Sigmoid colon (tissue), 7 donors: ENCODE measurements around the gene EXOSC2. TPM values are rescaled to one million over a fixed set of nuclear protein-coding genes. Genes with fewer than 3 reads are reported as not detected.

Experiments
- DNase-seq: peaks from one replicate; pipeline ENCODE4 v3.0.0-alpha.2; 2019
- H3K27ac ChIP-seq, 4 donors: fragments of 200-600 bp; sonication (generic); one replicate each; pipeline ENCODE4 v1.5.1; 2016 to 2019; ENCODE audit warnings: mild to moderate bottlenecking in 1 of 4
- H3K27me3 ChIP-seq, 3 donors: fragments of 200-600 bp; sonication (generic); one replicate each; pipeline ENCODE4 v1.5.1; 2019; ENCODE audit warnings: mild to moderate bottlenecking in 1 of 3
- H3K36me3 ChIP-seq, 4 donors: fragments of 200-600 bp; sonication (generic); one replicate each; pipeline ENCODE4 v1.5.1; 2016 to 2019
- H3K4me1 ChIP-seq, 4 donors: fragments of 200-600 bp; sonication (generic); one replicate each; pipeline ENCODE4 v1.5.1; 2017 to 2019
- H3K4me3 ChIP-seq, 4 donors: fragments of 200-600 bp; sonication (generic); one replicate each; pipeline ENCODE4 v1.5.1; 2017 to 2019; ENCODE audit warnings: mild to moderate bottlenecking in 2 of 4, moderate library complexity in 1 of 4
- H3K9me3 ChIP-seq, 4 donors: fragments of 200-600 bp in 3 of 4; sonication (generic) in 3 of 4; one replicate each; pipeline versions ENCODE4 v1.5.1 to v1.6.1; 2013 to 2019
- EP300 ChIP-seq, 4 donors: sonication (generic); formaldehyde crosslinking; IDR thresholded peaks; one replicate each; pipeline ENCODE4 v1.6.1; 2017; ENCODE audit warnings: antibody characterized with exemption in 4 of 4
- POLR2A ChIP-seq, 2 donors: fragments of 450-650 bp; IDR thresholded peaks; one replicate each; pipeline ENCODE4 v1.6.1; 2016; ENCODE audit warnings: antibody characterized with exemption in 2 of 2, mild to moderate bottlenecking in 2 of 2, moderate library complexity in 2 of 2
- POLR2AphosphoS5 ChIP-seq, 4 donors: sonication (generic); formaldehyde crosslinking; IDR thresholded peaks; one replicate each; pipeline ENCODE4 v1.6.1; 2017; ENCODE audit warnings: antibody characterized with exemption in 4 of 4
- WGBS, 2 donors: extraction: QIAGEN DNeasy Blood & Tissue Kit; methylation state at CpG; one replicate each; pipeline ENCODE4 v1.1.7; 2013; 5-methylcytosine and 5-hydroxymethylcytosine counted together
- intact Hi-C: fragments of 100-400 bp; cut with DNase I; formaldehyde crosslinking; loops from one replicate; pipeline ENCODE4 v1.15.1; 2023
- polyA plus RNA-seq, 3 donors: library from polyadenylated mRNA; stranded (reverse); fragments of 200-250 nt; gene quantifications; one replicate each; pipeline ENCODE4 v1.2.3, GENCODE V29; 2013
- total RNA-seq, 4 donors: library from RNA; depleted of rRNA; stranded (reverse); fragments of >200 nt; gene quantifications; one replicate each; pipeline ENCODE4 v1.1.0, GENCODE V29; 2016
- TF ChIP-seq, protein P1 (sequence below), 4 experiments: fragments of 450-650 bp in 3 of 4; fragments of 200-600 bp in 1 of 4; IDR thresholded peaks; one replicate each; pipeline ENCODE4 v1.5.1; 2016 to 2019; ENCODE audit warnings: antibody characterized with exemption in 4 of 4, mild to moderate bottlenecking in 3 of 4, moderate library complexity in 2 of 4
- donor health status: healthy with polysubstance abuse.
- donor health status: Bipolar disorder and iron deficiency.
- donor health status: healthy.

EXOSC2 gene
- total and polyA plus RNA-seq, 7 donors: 6.6 to 24.1 (median 12.5) TPM

DNA sequence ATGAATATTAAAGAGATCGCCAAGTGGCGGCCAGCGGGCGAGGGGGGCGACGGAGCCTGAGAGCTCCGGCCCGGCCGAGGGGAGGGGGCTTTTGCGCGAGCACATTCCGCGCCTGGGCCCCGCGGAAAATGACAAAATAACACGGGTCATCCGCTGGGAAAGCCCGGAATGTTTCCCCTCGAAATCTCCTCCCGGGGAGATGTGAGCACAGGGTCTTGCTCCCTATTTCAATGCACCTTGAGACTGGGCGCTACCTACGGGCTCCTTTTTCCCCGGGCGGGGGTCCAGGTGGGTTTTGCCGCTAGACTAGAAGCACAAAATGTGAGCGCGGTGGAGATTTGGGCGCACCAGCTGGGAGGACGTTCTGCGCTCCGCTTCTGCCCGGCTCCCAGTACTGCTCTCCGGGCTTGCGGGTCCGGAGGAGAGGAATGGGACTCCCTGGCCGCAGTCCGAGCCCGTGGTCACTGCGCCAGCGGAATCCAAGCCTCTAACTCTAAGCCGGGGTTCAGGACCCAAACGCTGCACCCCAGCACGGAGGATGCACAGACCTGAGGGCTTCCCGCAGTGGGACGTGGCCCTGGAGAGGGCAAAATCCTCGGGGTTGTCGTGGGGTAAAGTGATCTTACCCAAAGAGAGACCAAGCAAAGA is 32.0 kb upstream of the EXOSC2 start:
- intact Hi-C loops: no loop called here

DNA sequence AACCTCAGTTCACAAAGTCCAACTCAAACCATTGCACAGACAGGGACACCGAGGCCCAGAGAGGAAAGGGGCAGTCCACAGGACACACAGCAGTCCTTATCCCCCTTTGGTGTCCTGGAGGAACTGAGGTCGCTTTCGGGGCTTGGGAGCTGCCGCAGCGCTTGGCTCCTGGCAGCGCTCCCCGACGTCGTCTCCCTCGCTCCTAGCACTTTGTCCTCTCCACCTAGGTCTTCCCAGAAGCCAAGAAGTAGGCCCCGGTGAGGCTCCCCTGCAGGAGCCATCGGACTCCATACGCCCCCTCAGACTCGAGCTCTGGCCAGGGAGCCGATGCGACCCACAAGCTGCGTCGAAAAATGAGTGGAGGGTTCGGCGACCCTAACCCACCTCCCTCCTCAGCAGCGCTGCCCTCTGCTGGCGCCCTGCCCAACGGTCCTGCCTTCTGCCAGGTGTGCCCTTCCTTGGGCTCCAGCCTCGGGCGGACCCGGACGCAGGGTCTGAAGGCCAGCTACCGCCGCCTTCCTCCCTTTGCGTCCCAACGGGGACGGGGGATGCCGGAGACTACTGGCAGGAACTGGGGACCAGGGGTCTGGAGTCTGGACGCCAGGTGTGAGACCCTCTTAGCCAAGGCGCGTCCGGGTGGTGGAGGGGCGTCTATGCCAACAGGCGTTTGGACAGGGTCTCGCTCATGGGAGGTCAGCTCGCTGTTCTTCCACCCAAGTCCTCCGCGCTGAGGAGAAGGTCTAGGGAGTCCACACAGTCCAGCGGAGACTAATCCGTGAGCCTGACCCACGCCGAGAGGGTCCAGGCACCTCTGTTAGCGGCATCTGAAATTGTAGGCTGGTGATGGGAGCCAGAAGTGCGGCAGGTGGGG is 31.2 kb upstream of the EXOSC2 start:
- TF ChIP-seq, protein P1, sequence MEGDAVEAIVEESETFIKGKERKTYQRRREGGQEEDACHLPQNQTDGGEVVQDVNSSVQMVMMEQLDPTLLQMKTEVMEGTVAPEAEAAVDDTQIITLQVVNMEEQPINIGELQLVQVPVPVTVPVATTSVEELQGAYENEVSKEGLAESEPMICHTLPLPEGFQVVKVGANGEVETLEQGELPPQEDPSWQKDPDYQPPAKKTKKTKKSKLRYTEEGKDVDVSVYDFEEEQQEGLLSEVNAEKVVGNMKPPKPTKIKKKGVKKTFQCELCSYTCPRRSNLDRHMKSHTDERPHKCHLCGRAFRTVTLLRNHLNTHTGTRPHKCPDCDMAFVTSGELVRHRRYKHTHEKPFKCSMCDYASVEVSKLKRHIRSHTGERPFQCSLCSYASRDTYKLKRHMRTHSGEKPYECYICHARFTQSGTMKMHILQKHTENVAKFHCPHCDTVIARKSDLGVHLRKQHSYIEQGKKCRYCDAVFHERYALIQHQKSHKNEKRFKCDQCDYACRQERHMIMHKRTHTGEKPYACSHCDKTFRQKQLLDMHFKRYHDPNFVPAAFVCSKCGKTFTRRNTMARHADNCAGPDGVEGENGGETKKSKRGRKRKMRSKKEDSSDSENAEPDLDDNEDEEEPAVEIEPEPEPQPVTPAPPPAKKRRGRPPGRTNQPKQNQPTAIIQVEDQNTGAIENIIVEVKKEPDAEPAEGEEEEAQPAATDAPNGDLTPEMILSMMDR (IDR thresholded peaks at IDR 0.05): no peak
- TF ChIP-seq POLR2A (IDR thresholded peaks at IDR 0.05) (no peak), POLR2AphosphoS5 (IDR thresholded peaks at IDR 0.05) (no peak), EP300 (IDR thresholded peaks at IDR 0.05) (no peak)
- H3K4me1 ChIP-seq: peaks cover 0 to 77% (median 74%) of the 10 kb centered on the region in 4 donors
- no peak overlapping the region for H3K27ac ChIP-seq
- WGBS, 2 donors: 5 to 9% methylated on average over 49 of the region's 49 CpGs
- H3K4me3 ChIP-seq: peak overlapping the region in 2 of 4 donors; percentile 6 to 10
- intact Hi-C loops: no loop called here
- H3K36me3 ChIP-seq: no peaks in the 10 kb centered on the region
- H3K9me3 ChIP-seq: no peaks in the 10 kb centered on the region
- H3K27me3 ChIP-seq: peaks cover 90 to 100% (median 100%) of the 10 kb centered on the region in 3 donors
- no peak for DNase-seq

More for the DNA sequence above, 32.0 kb upstream of the EXOSC2 start:
- WGBS, 2 donors: 5 to 13% methylated on average over 47 of the region's 47 CpGs
- no peaks in the 10 kb centered on the region for H3K9me3 ChIP-seq
- TF ChIP-seq POLR2AphosphoS5 (IDR thresholded peaks at IDR 0.05) (no peak), EP300 (IDR thresholded peaks at IDR 0.05) (no peak), POLR2A (IDR thresholded peaks at IDR 0.05) (no peak)
- TF ChIP-seq, protein P1 (IDR thresholded peaks at IDR 0.05): no peak
- H3K36me3 ChIP-seq: no peaks in the 10 kb centered on the region
- no peak for DNase-seq
- no peak overlapping the region for H3K27ac ChIP-seq
- peaks cover 0 to 75% (median 72%) of the 10 kb centered on the region in 4 donors for H3K4me1 ChIP-seq
- peaks cover 87 to 100% (median 96%) of the 10 kb centered on the region in 3 donors for H3K27me3 ChIP-seq
- H3K4me3 ChIP-seq: peak overlapping the region in 3 of 4 donors; percentile 21 to 46 (median 42)

DNA sequence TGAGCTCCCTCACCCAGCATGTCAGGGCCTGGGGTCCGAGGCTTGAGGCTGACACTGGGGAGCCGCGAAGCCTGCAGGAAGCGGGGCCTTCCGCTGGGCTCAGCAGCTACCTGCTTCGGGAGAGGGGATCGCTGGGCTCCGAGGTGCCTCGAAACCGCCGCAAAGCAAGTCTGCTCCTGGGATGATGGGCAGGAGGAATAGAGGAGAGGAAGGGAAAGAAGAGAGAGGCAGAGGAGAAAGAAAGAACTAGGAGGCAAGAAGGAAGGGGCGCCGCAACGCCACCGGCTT is 30.7 kb upstream of the EXOSC2 start:
- Histone ChIP-seq H3K9me3 (no peaks in the 10 kb centered on the region), H3K27ac (no peak overlapping the region), H3K4me1 (peaks cover 0 to 77% (median 74%) of the 10 kb centered on the region in 4 donors), H3K36me3 (no peaks in the 10 kb centered on the region), H3K27me3 (peaks cover 88 to 100% (median 100%) of the 10 kb centered on the region in 3 donors), H3K4me3 (peak overlapping the region in 2 of 4 donors; percentile 6 to 10)
- intact Hi-C loops: no loop called here
- no peak for DNase-seq
- WGBS, 2 donors: 3 to 8% methylated on average over 15 of the region's 15 CpGs
- TF ChIP-seq EP300 (IDR thresholded peaks at IDR 0.05) (no peak), POLR2AphosphoS5 (IDR thresholded peaks at IDR 0.05) (no peak)

DNA sequence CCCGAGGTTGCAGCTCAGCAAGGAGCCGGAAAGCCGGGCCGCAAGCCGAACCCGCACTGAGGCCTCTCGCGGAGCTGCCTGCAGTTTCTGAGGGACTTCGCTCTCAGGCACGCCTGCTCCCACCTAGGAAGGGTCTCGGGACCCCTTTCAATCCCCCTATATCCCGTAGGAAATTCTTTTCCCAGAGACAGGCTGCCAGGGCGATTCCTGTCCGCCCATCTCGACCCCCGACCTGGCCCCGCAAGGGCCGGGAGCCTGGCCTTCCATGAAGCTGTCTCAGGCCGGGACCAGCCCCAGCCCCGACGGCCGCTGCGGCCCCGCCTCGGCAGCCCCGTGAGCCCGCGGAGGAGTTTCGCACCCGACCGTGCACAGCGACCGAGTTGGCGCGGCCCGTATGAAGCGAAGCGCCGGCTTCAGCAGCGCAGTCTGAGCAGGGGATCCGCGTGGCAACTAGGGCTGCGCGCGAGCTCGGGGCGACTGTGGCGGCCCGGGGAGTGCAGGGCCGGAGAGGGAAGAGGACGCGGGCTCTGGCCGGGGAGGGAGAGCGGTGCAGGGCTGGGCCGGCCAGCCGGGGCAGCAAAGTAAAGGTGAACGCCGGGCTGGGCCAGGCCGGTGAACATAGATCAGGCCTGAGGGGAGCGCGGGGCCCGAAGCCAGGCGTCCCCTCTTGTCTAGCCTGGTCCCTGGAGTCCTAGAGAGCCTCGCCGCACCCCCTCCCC is 30.2 kb upstream of the EXOSC2 start:
- 3 to 4% methylated on average over 65 of the region's 65 CpGs for WGBS, 2 donors
- no peak overlapping the region for H3K27ac ChIP-seq
- H3K4me1 ChIP-seq: peaks cover 0 to 77% (median 74%) of the 10 kb centered on the region in 4 donors
- peaks cover 83 to 100% (median 95%) of the 10 kb centered on the region in 3 donors for H3K27me3 ChIP-seq
- intact Hi-C loops: no loop called here
- no peaks in the 10 kb centered on the region for H3K36me3 ChIP-seq
- H3K4me3 ChIP-seq: peak overlapping the region in 2 of 4 donors; percentile 6 to 10
- TF ChIP-seq, protein P1 (IDR thresholded peaks at IDR 0.05): no peak
- TF ChIP-seq EP300 (IDR thresholded peaks at IDR 0.05): no peak
- TF ChIP-seq POLR2A (IDR thresholded peaks at IDR 0.05): no peak
- TF ChIP-seq POLR2AphosphoS5 (IDR thresholded peaks at IDR 0.05): no peak
- no peak for DNase-seq
- no peaks in the 10 kb centered on the region for H3K9me3 ChIP-seq

DNA sequence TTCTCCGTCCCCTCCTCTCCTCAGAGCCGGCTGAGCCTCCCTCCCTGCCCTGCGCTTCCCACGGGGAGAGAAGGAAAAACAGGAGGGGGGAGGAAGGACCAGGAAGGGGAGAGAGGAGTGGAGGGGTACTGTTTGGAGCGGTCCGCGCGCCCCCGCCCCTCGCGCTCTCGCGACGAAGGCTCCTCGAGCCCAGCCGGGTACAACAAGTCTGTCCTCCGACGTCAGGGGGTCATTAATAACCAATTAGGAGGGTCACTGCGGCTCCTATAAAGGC is 29.7 kb upstream of the EXOSC2 start:
- Histone ChIP-seq H3K4me1 (peaks cover 0 to 77% (median 74%) of the 10 kb centered on the region in 4 donors), H3K27me3 (peaks cover 78 to 98% (median 90%) of the 10 kb centered on the region in 3 donors), H3K9me3 (no peaks in the 10 kb centered on the region), H3K4me3 (peak overlapping the region in 1 of 4 donors; percentile 10), H3K27ac (no peak overlapping the region), H3K36me3 (no peaks in the 10 kb centered on the region)
- DNase-seq: no peak
- intact Hi-C loops: no loop called here
- no peak for TF ChIP-seq EP300 (IDR thresholded peaks at IDR 0.05)
- TF ChIP-seq, protein P1 (IDR thresholded peaks at IDR 0.05): no peak
- WGBS, 2 donors: 5 to 8% methylated on average over 19 of the region's 19 CpGs
